Measurements from ENCODE around the gene PPM1M.
"Not testable (repeated sequence)": the region's sequence is repeated elsewhere in the genome, so short reads cannot be mapped to it uniquely, and the experiment has no call there.

The PPM1M gene

DNA sequence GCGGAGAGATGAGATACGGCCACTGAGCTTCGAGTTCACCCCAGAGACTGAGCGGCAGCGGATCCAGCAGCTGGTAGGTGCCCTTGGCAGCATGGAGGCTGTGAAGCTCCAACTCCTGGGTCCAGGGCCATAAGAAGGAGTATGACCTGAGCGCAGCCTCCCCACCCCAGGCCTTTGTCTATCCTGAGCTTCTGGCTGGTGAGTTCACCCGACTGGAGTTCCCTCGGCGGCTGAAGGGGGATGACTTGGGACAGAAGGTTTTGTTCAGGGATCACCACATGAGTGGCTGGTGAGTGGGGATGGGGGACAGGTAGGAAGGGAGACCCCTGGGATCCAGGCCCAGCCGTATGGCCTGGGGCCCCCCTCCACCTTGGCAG, 2.6 kb downstream of the PPM1M start:
- DNase-seq = no peak

- DNase-seq = peak; percentile 67
Measured at GRCh38 chr3:52248816-52249547, 3.4 kb downstream of the PPM1M start.

DNA sequence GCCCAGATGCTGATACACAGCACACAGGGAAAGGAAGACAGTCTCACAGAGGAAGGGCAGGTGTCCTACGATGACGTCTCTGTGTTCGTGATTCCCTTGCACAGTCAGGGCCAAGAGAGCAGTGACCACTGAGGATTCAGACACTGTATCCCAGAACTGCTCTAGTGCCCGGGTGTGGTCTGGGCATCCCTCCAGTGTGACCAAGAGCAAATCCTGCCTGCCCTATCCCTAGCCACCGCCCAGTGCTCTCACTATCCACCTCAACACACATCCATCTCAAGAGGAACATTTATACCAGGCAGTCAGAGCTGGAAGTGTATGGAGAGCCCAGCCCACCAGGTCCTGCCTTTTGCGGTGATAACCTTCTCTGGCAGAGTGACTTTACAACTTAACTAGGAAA, 4.1 kb downstream of the PPM1M start:
- DNase-seq = no peak

GRCh38 chr3:52250122-52250521, 4.6 kb downstream of the PPM1M start:
- no peak for DNase-seq

DNA sequence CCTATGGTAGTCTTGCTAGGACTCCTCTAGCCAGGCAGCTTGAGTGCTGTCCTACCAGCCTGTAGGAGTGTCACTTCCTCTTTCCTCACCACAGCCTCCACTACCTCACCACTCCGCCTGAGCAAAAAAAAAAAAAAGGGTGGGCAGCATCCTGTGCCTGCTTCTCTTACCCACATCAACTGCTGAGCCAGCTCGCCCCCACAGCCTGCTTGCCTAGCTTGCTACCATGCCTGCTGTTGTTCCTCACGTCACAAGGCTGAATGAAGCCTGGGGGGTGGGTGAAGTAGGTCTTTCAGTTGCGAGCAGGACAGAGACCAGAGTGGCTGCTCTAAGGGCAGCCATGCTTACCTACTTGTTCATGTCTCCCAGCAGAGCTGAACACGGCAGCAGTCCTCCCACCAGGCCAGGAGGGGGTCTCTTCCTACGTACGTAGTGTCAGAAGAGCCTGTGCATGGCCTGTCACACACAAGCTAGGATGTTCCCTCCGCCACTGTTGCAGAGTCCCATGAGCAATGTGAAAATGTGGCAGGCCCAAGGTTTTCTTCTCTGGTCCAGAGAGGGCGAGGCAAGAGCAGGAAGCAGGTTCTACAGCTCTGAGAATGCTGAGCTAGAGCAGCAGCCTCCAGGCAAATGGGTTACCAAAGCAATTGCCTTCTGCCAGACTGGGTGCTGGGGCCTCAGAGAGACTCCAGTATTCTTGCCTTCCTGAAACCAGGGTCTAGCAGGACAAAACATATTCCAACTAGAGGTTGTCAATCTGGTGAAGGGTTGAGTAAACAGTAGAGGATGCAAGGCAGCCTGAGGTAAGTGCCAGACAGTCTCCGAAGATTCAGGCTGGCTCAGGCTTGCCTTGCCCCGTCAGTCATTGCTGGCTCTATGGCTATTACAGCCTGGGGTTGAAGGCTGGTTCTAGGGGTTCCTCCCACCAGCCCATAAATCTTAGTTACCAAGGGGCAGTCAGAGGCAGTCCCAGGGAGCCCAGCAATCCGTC, 8.1 kb downstream of the PPM1M start:
- peak; percentile 87 for DNase-seq

DNA sequence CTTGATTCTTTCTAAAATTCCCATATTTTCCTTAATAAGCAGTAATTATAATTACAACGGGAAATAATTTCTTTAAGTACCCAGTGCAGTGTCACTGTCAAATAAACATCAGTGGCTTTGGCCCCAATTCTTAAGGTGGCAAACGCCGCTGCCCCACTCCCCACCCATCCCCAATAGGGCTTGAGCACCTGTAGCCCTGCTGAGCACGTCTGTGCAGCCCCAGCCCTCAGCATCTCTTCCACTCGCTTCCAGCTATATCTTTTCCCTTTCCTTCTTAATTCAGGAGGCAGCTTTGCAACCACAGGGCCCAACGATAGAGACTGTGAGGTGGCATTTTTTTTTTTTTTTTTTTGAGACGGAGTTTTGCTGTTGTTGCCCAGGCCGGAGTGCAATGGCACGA, 9.0 kb downstream of the PPM1M start:
- no peak for DNase-seq

GRCh38 chr3:52256159-52256558, 10.6 kb downstream of the PPM1M start:
- DNase-seq = no peak

DNA sequence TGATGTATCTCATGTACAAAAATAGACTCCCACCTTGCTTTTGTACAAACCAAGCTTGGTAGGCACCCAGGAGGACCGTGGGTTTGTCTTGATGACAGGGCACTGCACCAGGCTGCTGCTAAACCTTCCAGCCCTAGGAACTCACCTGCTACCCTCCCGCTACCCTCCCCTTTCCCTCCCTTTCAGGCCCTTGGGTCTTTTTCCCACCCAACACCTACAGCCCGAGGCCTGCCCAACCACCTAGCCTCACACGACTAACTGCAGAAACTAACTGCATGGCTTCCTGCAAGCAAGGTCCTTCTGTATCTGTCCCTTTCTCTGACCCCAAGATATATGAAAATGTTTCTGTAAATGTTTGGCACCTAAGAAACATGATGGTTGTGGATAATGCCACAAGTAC, 11.1 kb downstream of the PPM1M start:
- DNase-seq = no peak

DNA sequence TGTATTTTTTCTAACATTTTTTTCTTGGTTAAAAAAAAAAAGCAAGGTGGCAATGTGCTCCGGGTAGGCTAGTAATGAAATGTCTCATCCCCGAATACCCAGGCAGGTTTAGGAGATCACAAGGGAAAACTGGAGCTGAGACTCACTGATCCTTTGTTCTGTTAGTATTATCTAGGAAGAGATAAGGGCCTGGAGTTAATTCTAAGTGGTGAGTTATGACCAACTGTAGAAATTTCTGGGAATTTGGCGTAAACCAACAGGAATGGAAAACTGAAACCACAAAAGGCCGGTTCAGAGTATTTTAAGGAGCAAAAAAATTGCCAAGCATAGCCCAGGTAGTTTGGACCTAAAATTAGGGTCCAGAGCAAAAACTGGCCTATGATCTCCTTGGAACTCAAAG, 12.4 kb downstream of the PPM1M start:
- no peak for DNase-seq

GRCh38 chr3:52259035-52259434, 13.5 kb downstream of the PPM1M start:
- no peak for DNase-seq

- DNase-seq = no peak
Measured at GRCh38 chr3:52259448-52259847, 13.9 kb downstream of the PPM1M start.

GRCh38 chr3:52262447-52262846, 16.9 kb downstream of the PPM1M start:
- no peak for DNase-seq

- DNase-seq = no peak
Measured at GRCh38 chr3:52265387-52265786, 19.8 kb downstream of the PPM1M start.

DNA sequence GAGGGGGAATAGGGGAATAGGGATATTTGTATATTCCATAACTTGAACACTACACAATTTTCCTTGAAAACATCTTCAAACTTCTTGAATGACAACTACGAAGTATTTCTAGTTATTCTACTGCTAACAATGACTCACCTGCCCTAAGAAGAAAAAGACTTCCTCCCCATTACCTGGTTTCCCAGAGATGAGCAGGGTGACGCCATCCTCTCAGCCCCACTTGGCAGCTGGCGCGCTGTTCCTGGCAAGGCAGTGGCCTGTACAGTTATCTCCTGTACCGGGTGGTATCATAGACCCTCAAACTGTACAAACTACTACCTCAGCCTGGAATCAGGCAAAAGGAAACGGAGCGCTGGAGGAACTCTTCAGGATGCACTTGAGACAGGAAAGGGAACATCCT, 22.5 kb downstream of the PPM1M start:
- peak; percentile 75 for DNase-seq

GRCh38 chr3:52269776-52270175, 24.2 kb downstream of the PPM1M start:
- DNase-seq = no peak

GRCh38 chr3:52270252-52270754, 24.7 kb downstream of the PPM1M start:
- no peak for DNase-seq

GRCh38 chr3:52272172-52272571, 26.6 kb downstream of the PPM1M start:
- not testable (repeated sequence) for DNase-seq

DNA sequence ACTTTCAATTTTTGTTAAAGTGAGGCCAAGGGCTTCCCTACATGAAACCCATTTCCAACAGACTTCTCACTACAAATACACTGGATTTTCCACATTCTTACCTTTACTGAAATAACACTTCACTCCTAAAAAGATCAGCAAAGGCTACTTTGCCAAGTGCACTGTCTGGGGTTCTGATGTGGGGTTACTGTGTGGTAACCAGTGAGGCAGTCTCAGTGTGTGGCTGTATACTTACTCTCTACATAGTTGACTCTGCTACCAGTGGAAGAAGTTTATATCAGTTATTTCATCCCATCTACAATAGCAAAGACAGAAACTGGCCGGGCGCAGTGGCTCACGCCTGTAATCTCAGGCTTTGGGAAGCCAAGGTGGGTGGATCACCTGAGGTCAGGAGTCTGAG, 27.3 kb downstream of the PPM1M start:
- DNase-seq = no peak

DNA sequence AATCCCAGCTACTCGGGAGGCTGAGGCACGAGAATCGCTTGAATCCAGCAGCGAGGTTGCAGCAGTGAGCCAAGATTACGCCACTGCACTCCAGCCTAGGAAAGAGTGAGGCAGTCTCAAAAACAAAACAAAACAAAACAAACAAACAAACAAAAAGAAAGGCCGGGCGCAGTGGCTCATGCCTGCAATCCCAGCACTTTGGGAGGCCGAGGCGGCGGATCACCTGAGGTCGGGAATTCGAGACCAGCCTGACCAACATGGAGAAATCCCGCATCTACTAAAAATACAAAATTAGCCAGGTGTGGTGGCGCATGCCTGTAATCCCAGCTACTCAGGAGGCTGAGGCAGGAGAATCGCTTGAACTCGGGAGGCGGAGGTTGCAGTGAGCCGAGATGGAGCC, 29.2 kb downstream of the PPM1M start:
- DNase-seq = not testable (repeated sequence)

- DNase-seq = peak; percentile 76
Measured at GRCh38 chr3:52277071-52277964, 31.8 kb downstream of the PPM1M start.

- peak; percentile 67 for DNase-seq
Measured at GRCh38 chr3:52277972-52278509, 32.5 kb downstream of the PPM1M start.

GRCh38 chr3:52278510-52279069, 33.0 kb downstream of the PPM1M start, which contains the start of gene WDR82:
Gene WDR82 (minus strand): TSS chr3:52278649. CDS start chr3:52278361, 288 bp downstream.
- peak; percentile 99 for DNase-seq
